ENCODE results near the gene NEGR1.

The NEGR1 gene

DNA sequence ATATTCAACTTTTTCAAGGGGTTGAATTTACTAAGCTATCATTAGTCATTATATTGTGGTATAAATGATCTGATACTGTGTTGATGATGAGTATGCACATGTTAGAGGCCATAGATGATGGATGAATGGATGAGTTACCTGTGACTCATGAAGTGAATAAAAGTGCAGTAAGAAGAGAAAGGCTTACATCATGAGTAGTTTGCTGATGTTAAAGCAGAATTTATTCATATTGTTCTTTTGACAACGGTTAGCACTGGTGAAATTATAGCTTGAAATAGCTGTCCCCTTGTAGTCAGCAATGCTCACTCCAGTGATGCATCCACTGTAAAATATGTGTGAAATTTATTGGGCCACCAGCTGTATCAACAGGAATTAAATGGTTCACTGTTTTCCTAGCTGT is 660.6 kb downstream of the NEGR1 start:
- TF ChIP-seq, protein P1, sequence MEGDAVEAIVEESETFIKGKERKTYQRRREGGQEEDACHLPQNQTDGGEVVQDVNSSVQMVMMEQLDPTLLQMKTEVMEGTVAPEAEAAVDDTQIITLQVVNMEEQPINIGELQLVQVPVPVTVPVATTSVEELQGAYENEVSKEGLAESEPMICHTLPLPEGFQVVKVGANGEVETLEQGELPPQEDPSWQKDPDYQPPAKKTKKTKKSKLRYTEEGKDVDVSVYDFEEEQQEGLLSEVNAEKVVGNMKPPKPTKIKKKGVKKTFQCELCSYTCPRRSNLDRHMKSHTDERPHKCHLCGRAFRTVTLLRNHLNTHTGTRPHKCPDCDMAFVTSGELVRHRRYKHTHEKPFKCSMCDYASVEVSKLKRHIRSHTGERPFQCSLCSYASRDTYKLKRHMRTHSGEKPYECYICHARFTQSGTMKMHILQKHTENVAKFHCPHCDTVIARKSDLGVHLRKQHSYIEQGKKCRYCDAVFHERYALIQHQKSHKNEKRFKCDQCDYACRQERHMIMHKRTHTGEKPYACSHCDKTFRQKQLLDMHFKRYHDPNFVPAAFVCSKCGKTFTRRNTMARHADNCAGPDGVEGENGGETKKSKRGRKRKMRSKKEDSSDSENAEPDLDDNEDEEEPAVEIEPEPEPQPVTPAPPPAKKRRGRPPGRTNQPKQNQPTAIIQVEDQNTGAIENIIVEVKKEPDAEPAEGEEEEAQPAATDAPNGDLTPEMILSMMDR (IDR thresholded peaks at IDR 0.05): no peak

DNA sequence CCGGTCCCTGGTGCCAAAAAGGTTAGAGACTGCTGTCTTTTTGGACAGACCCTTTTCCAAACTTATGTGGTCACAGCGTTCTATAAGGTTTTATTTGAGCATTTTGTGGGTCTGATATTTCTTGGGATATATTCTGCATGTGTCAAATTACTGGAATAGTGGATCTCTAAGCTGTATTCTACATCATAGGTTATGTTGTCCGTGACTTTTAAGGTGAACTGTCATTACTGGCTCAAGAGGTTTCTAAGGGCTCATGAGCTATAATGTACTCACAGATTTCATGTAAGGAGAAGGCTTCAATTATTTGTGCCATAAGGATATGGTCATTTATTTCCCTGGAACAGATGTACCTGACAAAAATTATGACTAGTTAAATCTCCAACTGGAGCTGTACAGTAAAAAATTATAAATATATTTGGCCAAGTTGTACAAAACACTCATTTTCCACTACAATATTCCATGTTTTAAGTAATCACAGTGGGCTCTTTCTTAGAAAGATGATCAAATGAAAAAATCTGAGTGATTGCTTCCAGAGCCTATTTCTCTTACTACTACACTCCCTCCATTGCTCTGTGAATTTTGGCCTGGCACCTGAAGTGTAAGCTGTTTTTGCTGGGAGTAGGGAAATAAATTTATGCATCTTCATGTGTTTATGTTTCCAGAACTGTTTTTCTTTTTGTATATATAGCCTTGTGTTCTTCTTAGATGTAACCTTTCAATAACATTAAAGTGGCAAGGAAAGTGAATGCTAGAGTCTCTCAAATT is 663.4 kb downstream of the NEGR1 start:
- TF ChIP-seq, protein P1 (IDR thresholded peaks at IDR 0.05): no peak

DNA sequence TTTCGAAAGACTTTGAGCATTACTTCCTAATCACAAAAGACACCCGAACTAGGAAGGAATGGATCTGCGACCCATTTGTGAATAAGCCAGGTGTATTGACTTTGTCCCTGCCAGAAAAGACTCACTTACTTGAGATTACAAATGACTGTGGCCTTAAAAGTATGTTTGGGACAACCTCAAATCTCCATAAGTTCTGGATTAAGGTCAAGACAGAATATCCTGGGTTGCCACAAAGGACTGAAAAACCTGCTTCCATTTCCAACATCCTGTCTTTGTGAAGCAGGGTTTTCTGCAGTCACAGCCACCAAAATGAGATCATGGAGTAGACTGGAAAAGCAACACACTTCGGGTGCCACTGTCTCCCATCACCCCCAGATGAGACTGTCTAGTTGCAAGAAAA is 664.1 kb downstream of the NEGR1 start:
- TF ChIP-seq, protein P1 (IDR thresholded peaks at IDR 0.05): no peak

DNA sequence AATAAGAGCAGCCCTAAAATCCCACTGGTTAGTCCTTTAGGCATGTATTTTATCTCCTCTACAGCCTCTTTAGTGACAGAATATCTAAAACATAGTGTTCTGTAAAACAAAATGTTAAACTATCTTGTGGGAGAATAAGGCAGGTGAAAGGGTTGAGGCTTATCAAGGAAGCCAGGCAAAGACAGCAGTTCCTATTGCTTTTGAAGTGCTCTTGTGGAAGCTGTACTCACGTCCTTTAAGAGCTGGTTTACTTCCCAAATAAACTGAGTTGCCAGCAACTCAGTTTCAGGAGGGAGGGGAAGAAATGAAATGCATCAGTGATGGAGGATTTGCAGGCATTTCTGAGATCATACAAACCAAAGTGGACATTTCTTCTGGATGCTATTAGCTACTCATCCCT is 671.9 kb downstream of the NEGR1 start:
- TF ChIP-seq, protein P1 (IDR thresholded peaks at IDR 0.05): no peak

DNA sequence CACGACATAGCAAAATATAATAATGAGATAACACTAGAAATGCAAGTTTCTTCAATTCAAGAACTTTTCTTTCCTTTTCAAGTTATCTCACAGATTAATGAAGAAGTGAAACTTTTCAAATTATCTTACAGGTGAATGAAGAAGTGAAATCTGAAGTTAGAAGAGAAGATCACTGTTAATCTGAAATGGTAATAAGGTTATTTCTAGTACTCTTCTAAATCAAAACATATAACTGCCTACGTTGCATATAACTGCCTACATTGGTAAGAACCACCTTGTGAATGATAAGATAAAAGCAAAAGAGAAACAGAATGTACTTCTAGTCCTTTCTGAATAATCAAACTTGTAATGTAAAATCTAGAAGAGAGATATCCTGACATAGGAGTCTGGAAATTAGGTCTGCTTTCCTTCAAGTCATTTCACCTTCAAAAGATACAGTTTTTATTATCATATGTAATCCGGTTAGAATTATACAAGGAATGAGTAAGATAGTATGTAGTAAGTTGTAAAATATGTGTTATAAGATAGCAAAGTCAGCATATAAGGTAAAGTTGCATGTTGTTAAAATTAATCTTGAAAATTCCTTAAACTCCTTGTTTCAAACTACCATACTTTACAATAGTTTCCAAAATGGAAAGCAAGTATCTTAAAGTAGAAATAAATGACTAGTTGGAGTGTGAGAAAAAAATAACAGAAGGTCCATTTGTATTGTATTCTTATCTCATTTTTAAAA is 679.1 kb downstream of the NEGR1 start:
- TF ChIP-seq, protein P1 (IDR thresholded peaks at IDR 0.05): no peak

DNA sequence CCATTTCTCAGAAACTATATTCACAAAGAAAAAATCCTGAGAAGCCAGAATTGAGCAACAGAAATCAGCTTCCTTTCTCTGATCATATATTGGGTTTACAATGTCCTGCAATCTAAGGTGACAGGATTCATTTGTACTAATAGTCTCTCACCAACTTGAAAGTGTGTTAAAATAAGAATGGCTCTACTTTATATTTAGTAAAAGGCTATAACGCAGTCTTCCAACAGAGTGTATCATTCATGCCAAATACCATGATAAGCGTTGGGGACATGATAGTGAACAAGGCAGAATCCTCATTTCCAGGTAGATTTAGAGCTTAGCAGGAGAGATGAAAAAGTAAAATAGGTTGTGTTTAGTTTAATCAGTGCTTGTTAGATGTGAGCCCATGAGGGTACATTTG is 682.3 kb downstream of the NEGR1 start:
- TF ChIP-seq, protein P1 (IDR thresholded peaks at IDR 0.05): no peak

DNA sequence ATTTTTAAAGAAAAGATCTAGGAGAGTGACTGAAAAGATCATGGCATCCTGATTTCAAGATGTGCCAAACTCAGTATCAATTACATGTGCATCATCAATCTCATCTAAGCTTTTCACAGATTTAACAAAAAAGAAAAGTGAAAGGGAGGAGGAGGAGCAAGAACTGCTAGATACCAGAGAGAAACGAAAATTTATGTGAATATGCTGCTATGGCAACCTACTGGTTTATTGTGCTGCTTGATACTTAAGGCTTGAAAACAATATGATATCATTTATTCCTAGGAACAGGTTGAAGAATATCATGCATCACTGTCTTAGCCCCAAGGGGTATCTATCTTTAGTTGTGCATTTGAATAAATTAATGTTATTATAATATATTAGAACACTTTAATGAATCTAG is 683.0 kb downstream of the NEGR1 start:
- TF ChIP-seq, protein P1 (IDR thresholded peaks at IDR 0.05): no peak
